B cell (primary cell): ENCODE results near the gene TBX1.

Experiments
- EZH2 ChIP-seq: IDR thresholded peaks from 2 replicates; pipeline ENCODE4 v1.6.1; 2012; ENCODE audit warnings: borderline replicate concordance, low read depth, mild to moderate bottlenecking, moderate library complexity, low read length; ENCODE audit not compliant: insufficient read depth, poor library complexity, severe bottlenecking
- TF ChIP-seq, protein P1 (sequence below): fragments of 200-600 bp; IDR thresholded peaks from one replicate; pipeline ENCODE4 v1.8.0; 2022; ENCODE audit warnings: antibody characterized with exemption, mild to moderate bottlenecking

- TF ChIP-seq, protein P1, sequence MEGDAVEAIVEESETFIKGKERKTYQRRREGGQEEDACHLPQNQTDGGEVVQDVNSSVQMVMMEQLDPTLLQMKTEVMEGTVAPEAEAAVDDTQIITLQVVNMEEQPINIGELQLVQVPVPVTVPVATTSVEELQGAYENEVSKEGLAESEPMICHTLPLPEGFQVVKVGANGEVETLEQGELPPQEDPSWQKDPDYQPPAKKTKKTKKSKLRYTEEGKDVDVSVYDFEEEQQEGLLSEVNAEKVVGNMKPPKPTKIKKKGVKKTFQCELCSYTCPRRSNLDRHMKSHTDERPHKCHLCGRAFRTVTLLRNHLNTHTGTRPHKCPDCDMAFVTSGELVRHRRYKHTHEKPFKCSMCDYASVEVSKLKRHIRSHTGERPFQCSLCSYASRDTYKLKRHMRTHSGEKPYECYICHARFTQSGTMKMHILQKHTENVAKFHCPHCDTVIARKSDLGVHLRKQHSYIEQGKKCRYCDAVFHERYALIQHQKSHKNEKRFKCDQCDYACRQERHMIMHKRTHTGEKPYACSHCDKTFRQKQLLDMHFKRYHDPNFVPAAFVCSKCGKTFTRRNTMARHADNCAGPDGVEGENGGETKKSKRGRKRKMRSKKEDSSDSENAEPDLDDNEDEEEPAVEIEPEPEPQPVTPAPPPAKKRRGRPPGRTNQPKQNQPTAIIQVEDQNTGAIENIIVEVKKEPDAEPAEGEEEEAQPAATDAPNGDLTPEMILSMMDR, result no peak
- TF ChIP-seq EZH2, result no peak
Measured at GRCh38 chr22:19734163-19734562, 26.4 kb upstream of the TBX1 start.
